ES-I3 (cell line): ENCODE results near the gene OAF.
"Not testable (repeated sequence)": the region's sequence is repeated elsewhere in the genome, so short reads cannot be mapped to it uniquely, and the experiment has no call there.

Source experiments
- H3K36me3 ChIP-seq: 2 replicates; pipeline ENCODE4 v1.6.1; 2013; ENCODE audit warnings: mild to moderate bottlenecking, low read length, control low read depth, moderate library complexity; ENCODE audit not compliant: insufficient read depth
- H3K4me1 ChIP-seq: 2 replicates; pipeline ENCODE4 v1.6.1; 2013; ENCODE audit warnings: mild to moderate bottlenecking, control low read depth, low read length; ENCODE audit not compliant: insufficient read depth
- H3K9ac ChIP-seq: 2 replicates; pipeline ENCODE4 v1.6.1; 2013; ENCODE audit warnings: low read depth, mild to moderate bottlenecking, low read length, moderate library complexity
- H3K9me3 ChIP-seq: 2 replicates; pipeline ENCODE4 v1.6.1; 2013; ENCODE audit warnings: mild to moderate bottlenecking, low read length, moderate library complexity; ENCODE audit not compliant: control insufficient read depth, insufficient read depth

The OAF gene

GRCh38 chr11:120260616-120261015 lies 49.8 kb downstream of the OAF start:
- Histone ChIP-seq H3K36me3 (no peaks in the 10 kb centered on the region), H3K9me3 (no peaks in the 10 kb centered on the region), H3K9ac (no peak overlapping the region), H3K4me1 (peaks cover 15% of the 10 kb centered on the region)

- no peaks in the 10 kb centered on the region for H3K9me3 ChIP-seq
- H3K4me1 ChIP-seq: peaks cover 8% of the 10 kb centered on the region
- no peaks in the 10 kb centered on the region for H3K36me3 ChIP-seq
- no peak overlapping the region for H3K9ac ChIP-seq
These were observed 50.5 kb downstream of the OAF start for GRCh38 chr11:120261321-120261720.

- H3K9me3 ChIP-seq: no peaks in the 10 kb centered on the region
- peaks cover 4% of the 10 kb centered on the region for H3K4me1 ChIP-seq
- no peaks in the 10 kb centered on the region for H3K36me3 ChIP-seq
- H3K9ac ChIP-seq: no peak overlapping the region
These were observed 51.1 kb downstream of the OAF start for GRCh38 chr11:120261931-120262330.

- Histone ChIP-seq H3K36me3 (no peaks in the 10 kb centered on the region), H3K4me1 (peaks cover 1% of the 10 kb centered on the region; the same call in 1 of the 2 replicates), H3K9ac (no peak overlapping the region), H3K9me3 (no peaks in the 10 kb centered on the region)
These were observed 56.5 kb downstream of the OAF start for GRCh38 chr11:120267319-120267718.

- Histone ChIP-seq H3K9ac (no peak overlapping the region), H3K4me1 (peaks cover 4% of the 10 kb centered on the region; the same call in 1 of the 2 replicates), H3K36me3 (no peaks in the 10 kb centered on the region), H3K9me3 (no peaks in the 10 kb centered on the region)
These were observed 57.9 kb downstream of the OAF start for GRCh38 chr11:120268686-120269085.

GRCh38 chr11:120270386-120270785 lies 59.6 kb downstream of the OAF start:
- Histone ChIP-seq H3K36me3 (no peaks in the 10 kb centered on the region), H3K9ac (no peak overlapping the region), H3K9me3 (no peaks in the 10 kb centered on the region), H3K4me1 (peaks cover 4% of the 10 kb centered on the region; the same call in 1 of the 2 replicates)

- Histone ChIP-seq H3K36me3 (no peaks in the 10 kb centered on the region), H3K9me3 (no peaks in the 10 kb centered on the region), H3K9ac (no peak overlapping the region), H3K4me1 (peaks cover 4% of the 10 kb centered on the region; the same call in 1 of the 2 replicates)
These were observed 60.8 kb downstream of the OAF start for GRCh38 chr11:120271672-120272071.

- no peaks in the 10 kb centered on the region for H3K9me3 ChIP-seq
- H3K9ac ChIP-seq: no peak overlapping the region
- H3K36me3 ChIP-seq: no peaks in the 10 kb centered on the region
- H3K4me1 ChIP-seq: peaks cover 4% of the 10 kb centered on the region; the same call in 1 of the 2 replicates
These were observed 61.5 kb downstream of the OAF start for GRCh38 chr11:120272303-120272702.

GRCh38 chr11:120273432-120273831 lies 62.6 kb downstream of the OAF start:
- Histone ChIP-seq H3K9me3 (no peaks in the 10 kb centered on the region), H3K9ac (no peak overlapping the region)

GRCh38 chr11:120273956-120274355 lies 63.1 kb downstream of the OAF start:
- H3K4me1 ChIP-seq, H3K9ac ChIP-seq, H3K36me3 ChIP-seq, H3K9me3 ChIP-seq: not testable (repeated sequence)

More at GRCh38 chr11:120273432-120273831, 62.6 kb downstream of the OAF start:
- no peaks in the 10 kb centered on the region for H3K36me3 ChIP-seq
- peaks cover 4% of the 10 kb centered on the region; the same call in 1 of the 2 replicates for H3K4me1 ChIP-seq

GRCh38 chr11:120279502-120279901 lies 68.7 kb downstream of the OAF start:
- Histone ChIP-seq H3K9ac (no peak overlapping the region), H3K36me3 (no peaks in the 10 kb centered on the region), H3K4me1 (0 out of 2 replicates have a peak, but pooled peaks cover 7% of the 10 kb centered on the region), H3K9me3 (no peaks in the 10 kb centered on the region)
